Suprapubic skin (tissue), 4 donors: ENCODE measurements around the gene HSD17B14.

Experiments
- POLR2A ChIP-seq, 2 donors: fragments of 450-650 bp; IDR thresholded peaks; one replicate each; pipeline ENCODE4 v1.6.1; 2017; ENCODE audit warnings: antibody characterized with exemption in 2 of 2, mild to moderate bottlenecking in 2 of 2, moderate library complexity in 2 of 2
- POLR2AphosphoS5 ChIP-seq, 3 donors: sonication (generic); formaldehyde crosslinking; IDR thresholded peaks; one replicate each; pipeline ENCODE4 v1.6.1; 2017; ENCODE audit warnings: antibody characterized with exemption in 3 of 3
- TF ChIP-seq, protein P1 (sequence below), 2 donors: fragments of 200-600 bp in 1 of 2; fragments of 450-650 bp in 1 of 2; sonication (generic) in 1 of 2; IDR thresholded peaks; one replicate each; pipeline ENCODE4 v1.5.1; 2016 to 2019; ENCODE audit warnings: antibody characterized with exemption in 2 of 2, mild to moderate bottlenecking in 1 of 2, moderate library complexity in 1 of 2

DNA sequence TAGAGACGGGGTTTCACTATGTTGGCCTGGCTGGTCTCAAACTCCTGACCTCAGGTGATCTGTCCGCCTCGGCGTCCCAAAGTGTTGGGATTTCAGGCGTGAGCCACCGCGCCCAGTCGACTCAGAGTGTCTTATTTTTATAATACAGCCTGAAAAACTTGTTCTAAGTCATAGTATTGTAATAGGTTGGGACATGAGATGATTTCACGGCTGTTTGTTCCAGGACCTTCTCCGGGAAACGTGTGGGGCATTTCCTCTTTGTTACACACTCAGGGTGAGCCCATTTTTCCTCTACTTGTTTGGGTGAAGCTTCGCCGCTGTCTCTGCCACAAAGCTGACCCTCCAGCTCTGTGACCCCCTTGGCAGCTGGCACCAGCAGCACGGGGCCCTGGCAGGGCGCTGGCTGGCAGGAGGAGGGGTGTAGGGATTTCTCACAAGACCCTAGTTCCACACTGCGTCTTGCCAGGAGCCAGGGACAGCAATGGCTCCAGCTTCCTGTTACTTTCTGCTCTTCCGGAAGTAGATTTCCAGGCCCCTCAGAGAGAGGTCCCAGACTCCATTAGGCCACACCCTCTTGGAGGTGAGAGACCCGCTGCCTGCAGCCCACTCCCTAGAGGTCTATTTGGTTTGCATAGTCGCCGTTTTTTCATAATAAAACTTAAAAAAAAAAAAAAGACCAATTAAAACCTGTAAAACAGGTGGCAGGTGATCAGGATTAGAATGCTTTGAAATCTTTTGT, 65.4 kb downstream of the HSD17B14 start:
- TF ChIP-seq, protein P1, sequence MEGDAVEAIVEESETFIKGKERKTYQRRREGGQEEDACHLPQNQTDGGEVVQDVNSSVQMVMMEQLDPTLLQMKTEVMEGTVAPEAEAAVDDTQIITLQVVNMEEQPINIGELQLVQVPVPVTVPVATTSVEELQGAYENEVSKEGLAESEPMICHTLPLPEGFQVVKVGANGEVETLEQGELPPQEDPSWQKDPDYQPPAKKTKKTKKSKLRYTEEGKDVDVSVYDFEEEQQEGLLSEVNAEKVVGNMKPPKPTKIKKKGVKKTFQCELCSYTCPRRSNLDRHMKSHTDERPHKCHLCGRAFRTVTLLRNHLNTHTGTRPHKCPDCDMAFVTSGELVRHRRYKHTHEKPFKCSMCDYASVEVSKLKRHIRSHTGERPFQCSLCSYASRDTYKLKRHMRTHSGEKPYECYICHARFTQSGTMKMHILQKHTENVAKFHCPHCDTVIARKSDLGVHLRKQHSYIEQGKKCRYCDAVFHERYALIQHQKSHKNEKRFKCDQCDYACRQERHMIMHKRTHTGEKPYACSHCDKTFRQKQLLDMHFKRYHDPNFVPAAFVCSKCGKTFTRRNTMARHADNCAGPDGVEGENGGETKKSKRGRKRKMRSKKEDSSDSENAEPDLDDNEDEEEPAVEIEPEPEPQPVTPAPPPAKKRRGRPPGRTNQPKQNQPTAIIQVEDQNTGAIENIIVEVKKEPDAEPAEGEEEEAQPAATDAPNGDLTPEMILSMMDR (IDR thresholded peaks at IDR 0.05) = no peak
- no peak for TF ChIP-seq POLR2AphosphoS5 (IDR thresholded peaks at IDR 0.05)
- no peak for TF ChIP-seq POLR2A (IDR thresholded peaks at IDR 0.05)
